Cardiac fibroblast (primary cell): ENCODE results near the gene PCGF3.
A peak's percentile ranks its signal among the peaks of the same experiment; 100 is the strongest.
"Not testable (repeated sequence)": the region's sequence is repeated elsewhere in the genome, so short reads cannot be mapped to it uniquely, and the experiment has no call there.

Source experiments
- DNase-seq, 2 donors: peaks; one replicate each; pipeline versions ENCODE4 v3.0.0 to v3.0.0-alpha.2; 2010; ENCODE audit warnings: low read depth in 2 of 2
- H3K4me3 ChIP-seq, 2 donors: replicated peaks in 1 of 2; 1 replicate in 1 of 2; 2 replicates in 1 of 2; pipeline ENCODE4 v1.5.1; 2011; ENCODE audit warnings: low read depth in 2 of 2, low read length in 2 of 2, mild to moderate bottlenecking in 2 of 2, moderate library complexity in 1 of 2
- CTCF ChIP-seq: IDR thresholded peaks from one replicate; pipeline ENCODE4 v1.5.1; 2011; ENCODE audit warnings: low read depth, mild to moderate bottlenecking, low read length, inconsistent platforms

Gene PCGF3

GRCh38 chr4:768995-769394 lies 63.4 kb downstream of the PCGF3 start:
- no peak overlapping the region for H3K4me3 ChIP-seq
- no peak for DNase-seq
- no peak for TF ChIP-seq CTCF

GRCh38 chr4:769511-769910 lies 63.9 kb downstream of the PCGF3 start:
- H3K4me3 ChIP-seq = no peak overlapping the region
- no peak for TF ChIP-seq CTCF
- no peak for DNase-seq

GRCh38 chr4:770022-770421 lies 64.4 kb downstream of the PCGF3 start:
- H3K4me3 ChIP-seq = no peak overlapping the region
- peak in 1 of 2 donors; percentile 33 for DNase-seq
- TF ChIP-seq CTCF = no peak

GRCh38 chr4:771464-771863 lies 65.8 kb downstream of the PCGF3 start:
- no peak for DNase-seq
- H3K4me3 ChIP-seq = no peak overlapping the region
- no peak for TF ChIP-seq CTCF

- H3K4me3 ChIP-seq = no peak overlapping the region
- no peak for TF ChIP-seq CTCF
- peak in 1 of 2 donors; percentile 43 for DNase-seq
Observed at GRCh38 chr4:772118-772517, 66.5 kb downstream of the PCGF3 start.

- no peak for TF ChIP-seq CTCF
- DNase-seq = no peak
- H3K4me3 ChIP-seq = no peak overlapping the region
Observed at GRCh38 chr4:772776-773175, 67.1 kb downstream of the PCGF3 start.

GRCh38 chr4:773214-773613 lies 67.6 kb downstream of the PCGF3 start:
- no peak for DNase-seq
- no peak overlapping the region for H3K4me3 ChIP-seq
- no peak for TF ChIP-seq CTCF

- not testable (repeated sequence) for DNase-seq, H3K4me3 ChIP-seq
Observed at GRCh38 chr4:774419-775092, 68.9 kb downstream of the PCGF3 start.

- not testable (repeated sequence) for H3K4me3 ChIP-seq, DNase-seq
Observed at GRCh38 chr4:775485-775884, 69.9 kb downstream of the PCGF3 start.
